Measurements from ENCODE around the gene MAP3K19.

DNA sequence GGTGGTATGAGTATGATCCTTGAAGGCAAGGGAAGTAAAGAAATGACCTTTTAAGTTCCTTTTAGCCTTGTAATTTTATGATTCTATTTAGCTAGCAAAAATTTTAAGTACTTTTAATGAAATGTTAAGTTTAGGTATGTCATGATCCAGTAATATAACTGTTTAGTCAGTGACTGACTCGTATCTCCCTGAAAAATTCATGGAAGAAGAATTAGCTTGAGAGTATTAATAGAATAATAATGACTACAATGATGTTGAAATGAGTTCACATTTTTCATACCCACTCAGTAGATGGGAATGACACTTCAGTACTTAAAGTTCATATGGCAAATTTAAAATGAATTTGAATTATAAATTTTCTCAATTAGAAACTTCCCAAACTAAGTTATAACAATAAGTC lies 19.5 kb upstream of the MAP3K19 start:
- TF ChIP-seq YY1 (IDR thresholded peaks at IDR 0.05; ENCODE audit: extremely low read depth, insufficient replicate concordance, low read depth, low read length) (no peak), CTCF (IDR thresholded peaks at IDR 0.05 in 2 of 3, conservative IDR thresholded peaks at IDR 0.05 in 1 of 3; ENCODE audit: borderline replicate concordance in 1 of 3, insufficient read depth in 1 of 3, low read depth in 2 of 3, low read length in 2 of 3) (no peak), REST (IDR thresholded peaks at IDR 0.05; ENCODE audit: low read depth) (no peak), EZH2 (IDR thresholded peaks at IDR 0.05) (no peak), CEBPB (IDR thresholded peaks at IDR 0.05; ENCODE audit: low read depth) (no peak), POLR2A (IDR thresholded peaks at IDR 0.05; ENCODE audit: borderline replicate concordance, extremely low read depth, insufficient read depth, insufficient read length) (no peak), POLR2AphosphoS5 (IDR thresholded peaks at IDR 0.05; ENCODE audit: low read depth, low read length) (no peak), EGR1 (IDR thresholded peaks at IDR 0.05; ENCODE audit: low read depth) (no peak), JUND (IDR thresholded peaks at IDR 0.05) (no peak), ZFX (IDR thresholded peaks at IDR 0.05) (no peak), SRF (IDR thresholded peaks at IDR 0.05; ENCODE audit: low read depth) (no peak)
- TF ChIP-seq, protein P1, sequence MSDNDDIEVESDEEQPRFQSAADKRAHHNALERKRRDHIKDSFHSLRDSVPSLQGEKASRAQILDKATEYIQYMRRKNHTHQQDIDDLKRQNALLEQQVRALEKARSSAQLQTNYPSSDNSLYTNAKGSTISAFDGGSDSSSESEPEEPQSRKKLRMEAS (IDR thresholded peaks at IDR 0.05): no peak

Data from HCT116 (cell line).